ENCODE data around the gene ARHGAP22.

Gene ARHGAP22

DNA sequence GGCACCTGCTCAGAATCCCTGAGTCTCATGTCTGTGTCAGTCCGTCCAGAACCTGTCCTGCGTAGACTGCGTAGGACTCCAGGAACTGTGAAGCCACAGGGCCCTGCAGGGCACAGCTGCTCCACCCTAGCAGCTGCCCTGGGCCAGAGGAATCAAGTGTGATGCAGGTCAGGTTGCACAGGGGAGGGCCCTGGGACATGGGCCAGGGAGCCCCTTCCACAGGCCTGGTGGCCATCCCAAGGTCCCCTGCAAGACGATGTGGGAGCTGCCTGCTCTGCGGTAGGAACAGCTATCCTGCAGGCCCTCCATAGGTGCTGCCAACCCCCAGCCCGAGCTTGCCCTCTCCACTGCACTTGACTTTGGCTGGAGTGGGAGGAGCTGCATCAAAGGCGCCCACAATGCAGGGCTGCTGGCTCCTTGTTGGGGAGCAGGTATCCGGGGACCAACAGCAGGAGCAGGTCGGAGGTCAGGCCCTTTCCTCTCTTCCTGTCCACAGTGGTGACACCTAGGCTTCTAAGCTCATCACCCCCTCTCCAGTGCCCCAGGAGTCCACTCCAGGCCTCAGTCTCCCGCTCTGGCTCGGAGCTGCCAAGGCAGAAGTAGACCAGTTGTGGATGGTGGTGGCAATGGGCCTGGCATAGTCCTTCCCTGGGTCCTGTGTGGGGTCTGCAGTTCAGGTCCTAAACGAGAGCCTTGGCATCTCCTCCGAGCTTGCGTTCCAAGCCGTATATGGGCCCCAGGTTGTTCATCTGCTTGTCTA, 149.3 kb downstream of the ARHGAP22 start:
- no peak overlapping the region for H3K4me3 ChIP-seq (ENCODE audit: low read depth, low read length)

- no peak overlapping the region for H3K4me3 ChIP-seq (ENCODE audit: low read depth, low read length)
Measured at GRCh38 chr10:48455055-48455391, 149.8 kb downstream of the ARHGAP22 start.

DNA sequence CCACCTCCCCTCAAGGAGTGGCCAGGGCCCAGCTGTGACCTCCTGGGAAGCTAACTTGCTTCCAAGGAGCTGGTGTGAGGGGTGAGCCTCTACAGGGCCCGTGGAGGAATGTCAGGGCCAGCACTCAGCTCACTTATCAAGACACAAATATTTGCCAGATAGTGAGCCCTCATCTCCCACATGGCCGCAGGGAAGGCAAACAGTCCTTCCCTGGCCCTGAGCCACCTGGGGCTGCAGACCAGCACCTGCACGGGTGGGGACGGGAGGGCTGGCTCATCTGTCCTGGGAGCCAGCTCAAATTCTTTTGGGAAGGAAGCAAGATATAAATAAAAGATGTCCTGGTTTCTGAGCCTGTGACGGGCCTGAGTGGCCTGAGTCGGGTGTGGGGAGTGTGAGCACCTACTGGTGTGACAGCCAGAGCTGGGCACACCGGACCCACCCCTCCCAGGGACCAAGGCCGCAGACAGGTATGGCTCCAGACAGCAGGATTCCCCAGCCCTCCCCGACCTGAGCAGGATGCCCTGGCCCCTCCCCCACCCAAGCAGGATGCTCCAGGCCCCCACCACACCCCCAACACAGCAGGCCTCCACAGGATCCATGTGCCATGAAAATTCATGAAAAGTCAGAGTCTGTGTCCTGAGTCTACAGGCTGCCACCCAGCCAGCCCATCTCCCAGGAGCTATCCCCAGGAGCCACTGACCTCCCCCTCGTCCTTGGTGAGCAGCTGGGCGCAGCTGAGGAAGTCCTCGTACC, 150.4 kb downstream of the ARHGAP22 start:
- H3K4me3 ChIP-seq (ENCODE audit: low read depth, low read length), result no peak overlapping the region

- no peak overlapping the region for H3K4me3 ChIP-seq (ENCODE audit: low read depth, low read length)
Measured at GRCh38 chr10:48453451-48454301, 151.2 kb downstream of the ARHGAP22 start.

DNA sequence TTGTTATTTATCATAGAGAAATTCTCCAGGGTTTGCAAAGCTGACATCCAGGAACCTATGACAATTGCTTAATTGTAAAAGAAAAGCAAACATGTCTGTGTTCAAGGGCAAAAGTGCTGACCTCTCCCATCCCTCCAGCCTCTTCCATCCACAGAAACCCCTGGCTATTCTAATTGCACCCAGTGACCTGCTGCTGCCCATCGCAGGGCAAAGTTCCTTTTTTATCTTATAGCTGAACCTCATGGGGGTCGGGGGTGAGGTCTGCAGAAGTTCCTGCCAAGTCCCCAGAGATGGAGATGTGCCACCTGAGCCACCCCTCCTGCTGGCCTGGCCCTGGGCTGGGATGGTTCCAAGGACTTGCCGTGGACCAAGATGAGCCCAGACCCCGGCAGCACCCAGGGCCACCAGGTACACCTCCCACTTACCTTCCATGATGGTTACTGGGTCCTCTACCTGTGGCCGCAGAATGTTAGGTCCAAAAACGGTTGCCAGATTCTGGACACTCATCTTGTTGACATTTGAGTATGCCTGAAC, 151.9 kb downstream of the ARHGAP22 start:
- H3K4me3 ChIP-seq (ENCODE audit: low read depth, low read length), result no peak overlapping the region

- no peak overlapping the region for H3K4me3 ChIP-seq (ENCODE audit: low read depth, low read length)
Measured at GRCh38 chr10:48451969-48452878, 152.6 kb downstream of the ARHGAP22 start.

DNA sequence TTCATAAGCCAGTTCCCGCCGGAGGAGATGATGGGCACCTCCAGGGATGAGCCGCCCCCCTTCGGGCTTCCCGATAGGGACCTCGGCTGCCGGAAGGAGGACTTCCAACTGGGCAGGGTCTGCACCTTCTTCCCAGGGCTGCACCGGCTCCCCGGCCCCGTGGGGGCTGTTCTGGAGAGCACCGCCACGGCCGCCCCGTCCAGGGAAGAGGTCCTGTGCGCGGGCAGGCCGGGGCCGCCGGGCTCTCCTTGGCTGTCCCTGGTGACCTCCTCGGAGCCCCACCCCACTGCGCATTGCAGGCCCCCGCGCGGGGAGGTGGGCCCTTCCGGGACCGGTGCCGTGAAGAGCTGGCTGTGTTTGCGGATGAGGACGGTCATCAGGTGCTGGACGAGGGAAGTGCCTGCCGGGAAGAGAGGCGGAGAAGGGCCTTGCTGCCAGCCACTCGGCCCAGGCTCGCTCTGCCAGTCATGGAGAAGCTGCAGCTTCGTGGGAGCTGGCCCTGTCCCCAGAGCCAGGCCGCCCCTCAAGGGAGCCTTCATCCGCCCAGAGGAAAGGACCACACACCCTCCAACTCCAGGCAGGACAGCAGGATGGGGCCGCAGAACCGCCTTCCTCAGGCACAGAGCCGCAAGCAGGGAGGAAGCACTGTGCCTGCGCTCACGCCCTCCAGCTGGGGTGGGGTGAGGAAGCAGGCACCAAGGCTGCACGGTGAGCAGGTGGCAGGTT, 154.0 kb downstream of the ARHGAP22 start:
- no peak overlapping the region for H3K4me3 ChIP-seq (ENCODE audit: low read depth, low read length)

GRCh38 chr10:48450233-48450740, 154.6 kb downstream of the ARHGAP22 start:
- H3K4me3 ChIP-seq (ENCODE audit: low read depth, low read length), result no peak overlapping the region

DNA sequence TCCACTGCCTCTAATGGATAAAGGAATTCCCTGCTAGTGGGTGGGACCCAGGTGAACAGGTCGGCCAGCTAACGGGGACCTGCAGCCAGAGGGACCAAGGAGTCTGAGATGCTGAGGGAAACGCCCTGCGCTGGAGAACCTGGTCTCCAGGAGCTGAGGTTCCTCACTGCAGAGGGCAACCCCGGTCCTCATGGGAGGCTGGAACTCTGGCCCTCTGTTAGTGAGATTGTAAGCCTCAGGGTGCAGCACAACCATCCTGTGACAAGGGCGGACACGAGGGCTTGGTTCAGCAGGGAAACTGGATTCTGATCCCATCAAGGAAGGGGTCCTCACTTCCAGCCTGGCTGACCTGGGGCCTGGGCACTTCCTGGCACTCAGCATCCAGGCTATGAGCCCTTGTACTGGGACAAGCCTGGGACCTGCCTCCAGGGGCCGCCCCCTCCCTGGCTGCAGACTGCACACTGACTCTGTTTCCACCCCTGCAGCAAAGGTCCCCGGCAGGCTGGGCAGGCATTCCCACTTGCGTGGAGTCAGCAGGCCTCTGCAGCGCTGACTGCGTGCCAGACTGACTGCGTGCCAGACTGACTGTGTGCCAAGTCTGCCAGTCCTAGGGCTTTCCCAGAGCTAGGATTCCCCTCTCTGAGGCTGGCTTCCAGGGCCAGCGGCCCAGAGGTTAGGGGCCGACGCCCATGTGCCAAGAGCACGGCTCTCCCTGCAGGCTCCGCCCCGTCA, 155.2 kb downstream of the ARHGAP22 start:
- H3K4me3 ChIP-seq (ENCODE audit: low read depth, low read length), result no peak overlapping the region

DNA sequence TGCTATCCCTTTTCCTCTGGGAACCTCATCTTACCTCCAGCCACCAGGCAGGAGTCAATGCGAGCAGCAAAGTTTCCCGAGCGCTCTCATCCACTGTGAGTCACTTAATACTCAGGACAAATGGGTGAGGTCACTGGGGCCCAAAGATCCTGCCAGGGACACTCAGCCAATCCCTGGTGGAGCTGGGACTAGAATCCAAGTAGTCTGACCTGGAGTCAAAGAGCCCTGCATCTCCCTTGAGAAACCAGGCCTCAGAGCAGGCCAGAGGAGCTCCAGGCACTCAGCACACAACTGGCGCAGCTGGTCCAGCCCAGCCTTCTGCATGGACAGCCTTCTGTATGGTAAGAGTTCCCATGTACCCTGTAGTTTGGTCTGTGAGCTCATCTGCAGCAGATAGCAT, 156.1 kb downstream of the ARHGAP22 start:
- no peak overlapping the region for H3K4me3 ChIP-seq (ENCODE audit: low read depth, low read length)

- no peak overlapping the region for H3K4me3 ChIP-seq (ENCODE audit: low read depth, low read length)
Measured at GRCh38 chr10:48447356-48448215, 157.3 kb downstream of the ARHGAP22 start.

- H3K4me3 ChIP-seq (ENCODE audit: low read depth, low read length), result no peak overlapping the region
Measured at GRCh38 chr10:48446785-48447184, 158.1 kb downstream of the ARHGAP22 start.

GRCh38 chr10:48445932-48446331, 158.9 kb downstream of the ARHGAP22 start:
- no peak overlapping the region for H3K4me3 ChIP-seq (ENCODE audit: low read depth, low read length)

- H3K4me3 ChIP-seq (ENCODE audit: low read depth, low read length), result no peak overlapping the region
Measured at GRCh38 chr10:48444861-48445841, 159.7 kb downstream of the ARHGAP22 start.

- no peak overlapping the region for H3K4me3 ChIP-seq (ENCODE audit: low read depth, low read length)
Measured at GRCh38 chr10:48444266-48444665, 160.6 kb downstream of the ARHGAP22 start.

DNA sequence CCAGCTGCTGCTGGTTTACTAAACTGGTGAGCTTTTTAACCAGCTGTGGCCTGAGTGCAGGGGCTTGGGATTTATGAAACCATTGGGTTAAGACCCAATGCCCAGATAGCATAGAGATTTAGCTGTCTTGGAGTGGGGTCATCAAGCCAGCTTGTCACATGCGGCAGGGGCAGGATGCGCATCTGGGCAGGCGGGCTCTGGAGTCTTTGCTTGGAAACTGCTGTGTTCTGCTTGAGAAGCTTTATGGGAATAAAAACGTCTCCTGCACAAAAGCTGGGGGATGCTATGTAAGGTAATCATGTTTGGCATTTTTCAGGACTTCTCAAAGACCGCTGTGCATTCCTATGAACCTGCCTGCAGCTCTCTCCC, 162.1 kb downstream of the ARHGAP22 start:
- H3K4me3 ChIP-seq (ENCODE audit: low read depth, low read length), result no peak overlapping the region
